Esophagus muscularis mucosa (tissue), 3 donors: Measurements from ENCODE around the gene NFATC3.

ENCODE experiments used
- CTCF ChIP-seq, 3 experiments: fragments of 200-600 bp in 2 of 3; fragments of 450-650 bp in 1 of 3; sonication (generic) in 2 of 3; IDR thresholded peaks; one replicate each; pipeline ENCODE4 v1.5.1; 2017 to 2019; ENCODE audit warnings: antibody characterized with exemption in 3 of 3, mild to moderate bottlenecking in 2 of 3, moderate library complexity in 1 of 3
- POLR2A ChIP-seq: fragments of 450-650 bp; IDR thresholded peaks from one replicate; pipeline ENCODE4 v1.6.1; 2017; ENCODE audit warnings: antibody characterized with exemption, moderate library complexity, mild to moderate bottlenecking, low read depth
- POLR2AphosphoS5 ChIP-seq, 2 donors: sonication (generic); formaldehyde crosslinking; IDR thresholded peaks; one replicate each; pipeline ENCODE4 v1.6.1; 2017; ENCODE audit warnings: antibody characterized with exemption in 2 of 2

GRCh38 chr16:68214726-68215125 is 129.6 kb downstream of the NFATC3 start:
- TF ChIP-seq POLR2AphosphoS5 (IDR thresholded peaks at IDR 0.05) (no peak), POLR2A (no peak), CTCF (IDR thresholded peaks at IDR 0.05) (no peak)
